GM12872 (cell line): ENCODE data around the gene MYL5.

Experiments
- CTCF ChIP-seq: IDR thresholded peaks from 3 replicates; pipeline ENCODE4 v1.5.1; 2011; ENCODE audit warnings: low read depth, mild to moderate bottlenecking, low read length, moderate library complexity; ENCODE audit not compliant: insufficient read depth

MYL5 gene

GRCh38 chr4:653831-654502, 20.4 kb upstream of the MYL5 start:
- no peak for TF ChIP-seq CTCF

GRCh38 chr4:654503-654845, 19.9 kb upstream of the MYL5 start:
- no peak for TF ChIP-seq CTCF

- TF ChIP-seq CTCF = no peak
Measured at GRCh38 chr4:654871-655463, 19.4 kb upstream of the MYL5 start.

GRCh38 chr4:655464-656151, 18.7 kb upstream of the MYL5 start:
- TF ChIP-seq CTCF = no peak

- no peak for TF ChIP-seq CTCF
Measured at GRCh38 chr4:656436-657337, 17.7 kb upstream of the MYL5 start.

- no peak for TF ChIP-seq CTCF
Measured at GRCh38 chr4:657338-657833, 17.0 kb upstream of the MYL5 start.
